Lung microvascular endothelial cell (primary cell): ENCODE data around the gene TMEM87B. TPM values are rescaled to one million over a fixed set of nuclear protein-coding genes. Genes with fewer than 3 reads are reported as not detected.
"Not testable (repeated sequence)": the region's sequence is repeated elsewhere in the genome, so short reads cannot be mapped to it uniquely, and the experiment has no call there.

ENCODE experiments used
- DNase-seq, 2 donors: peaks; one replicate each; pipeline versions ENCODE4 v3.0.0 to v3.0.0-alpha.2; 2010; ENCODE audit warnings: low read depth in 2 of 2
- total RNA-seq: library from RNA; depleted of rRNA; stranded (reverse); fragments of >200 nt; gene quantifications from 2 replicates; pipeline ENCODE4 v1.2.1, GENCODE V29; 2014

TMEM87B gene
- total RNA-seq, 1 donor from 2014 or later, result 32.3 TPM

DNA sequence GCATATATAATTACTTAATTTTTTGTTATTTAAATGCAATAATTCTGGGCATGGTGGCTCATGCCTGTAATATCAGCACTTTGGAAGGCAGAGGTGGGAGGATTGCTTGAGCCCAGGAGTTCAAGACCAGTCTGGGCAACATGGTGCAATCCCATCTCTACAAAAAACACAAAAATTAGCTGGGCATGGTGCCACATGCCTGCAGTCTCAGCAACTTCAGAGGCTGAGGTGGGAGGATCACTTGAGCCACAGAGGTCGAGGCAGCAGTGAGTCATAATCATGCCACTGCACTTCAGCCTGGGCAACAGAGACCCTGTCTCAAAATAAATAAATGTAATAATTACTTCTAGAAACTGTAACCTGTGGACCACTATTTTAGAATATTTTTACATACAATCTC, 21.5 kb upstream of the TMEM87B start:
- DNase-seq, result no peak

DNA sequence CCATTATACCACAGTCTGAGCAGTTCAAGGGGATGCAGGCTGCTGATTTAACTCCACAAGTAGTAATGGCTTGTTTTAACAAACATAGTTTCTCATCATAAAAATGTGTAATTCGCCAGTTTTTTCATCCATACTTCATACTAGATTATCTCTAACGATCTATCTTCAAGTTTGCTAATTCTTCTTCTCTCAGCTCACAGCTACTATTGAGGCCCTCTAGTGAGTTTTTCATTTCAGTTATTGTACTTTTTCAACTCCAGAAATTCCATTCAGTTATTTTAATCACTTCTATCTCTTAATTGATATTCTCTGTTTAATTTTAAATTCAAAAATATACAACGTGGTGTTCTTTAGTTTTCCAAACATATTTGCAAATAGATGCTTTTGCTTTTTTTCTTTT, 20.1 kb upstream of the TMEM87B start:
- no peak for DNase-seq

DNA sequence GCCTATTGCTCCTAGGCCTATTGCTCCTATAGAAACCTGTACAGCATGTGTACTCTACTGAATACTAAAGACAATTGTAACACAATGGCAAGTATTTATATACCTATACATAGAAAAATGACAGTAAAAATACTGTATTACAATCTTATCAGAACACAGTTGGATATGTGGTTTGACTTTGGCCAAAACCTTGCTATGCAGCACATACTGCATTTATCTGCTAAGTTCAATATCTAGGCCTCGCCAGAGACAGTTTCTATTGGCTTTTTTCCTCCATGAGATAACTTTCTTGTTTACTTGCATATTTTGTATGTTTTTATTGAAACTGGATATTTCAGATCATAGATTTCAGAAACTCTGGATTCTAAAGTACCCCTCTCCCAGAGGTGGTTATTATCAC, 19.3 kb upstream of the TMEM87B start:
- DNase-seq, result no peak

DNA sequence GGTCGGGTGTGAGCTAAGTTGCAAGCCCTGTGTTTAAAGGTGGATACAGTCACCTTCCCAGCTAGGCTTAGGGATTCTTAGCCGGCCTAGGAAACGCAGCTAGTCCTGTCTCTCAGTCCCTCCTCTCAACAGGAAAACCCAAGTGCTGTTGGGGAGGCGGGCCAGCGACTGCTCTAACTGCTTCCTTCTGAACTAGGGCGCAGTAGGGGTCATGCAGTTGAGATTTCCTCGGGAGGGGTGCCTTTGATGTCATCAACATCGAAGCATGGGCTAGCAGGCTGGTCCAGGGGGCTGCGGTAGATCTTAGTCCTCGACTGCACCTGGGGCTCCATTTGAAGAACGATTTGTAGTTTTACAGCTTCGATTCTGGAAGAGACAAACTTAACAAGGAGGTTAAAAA, 15.5 kb upstream of the TMEM87B start:
- DNase-seq, result not testable (repeated sequence)

DNA sequence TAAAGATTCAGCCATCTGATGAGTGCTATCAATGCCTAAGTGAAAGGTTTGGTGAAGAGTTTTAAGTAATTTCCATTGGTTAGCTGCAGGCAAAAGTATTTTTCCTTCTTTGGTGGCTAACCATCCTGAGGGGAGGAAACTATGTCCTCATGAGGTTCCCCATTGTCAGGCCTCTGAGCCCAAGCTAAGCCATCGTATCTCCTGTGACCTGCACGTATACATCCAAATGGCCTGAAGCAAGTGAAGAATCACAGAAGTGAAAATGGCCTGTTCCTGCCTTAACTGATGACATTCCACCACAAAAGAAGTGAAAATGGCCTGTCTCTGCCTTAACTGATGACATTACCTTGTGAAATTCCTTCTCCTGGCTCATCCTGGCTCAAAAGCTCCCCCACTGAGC, 15.0 kb upstream of the TMEM87B start:
- not testable (repeated sequence) for DNase-seq

DNA sequence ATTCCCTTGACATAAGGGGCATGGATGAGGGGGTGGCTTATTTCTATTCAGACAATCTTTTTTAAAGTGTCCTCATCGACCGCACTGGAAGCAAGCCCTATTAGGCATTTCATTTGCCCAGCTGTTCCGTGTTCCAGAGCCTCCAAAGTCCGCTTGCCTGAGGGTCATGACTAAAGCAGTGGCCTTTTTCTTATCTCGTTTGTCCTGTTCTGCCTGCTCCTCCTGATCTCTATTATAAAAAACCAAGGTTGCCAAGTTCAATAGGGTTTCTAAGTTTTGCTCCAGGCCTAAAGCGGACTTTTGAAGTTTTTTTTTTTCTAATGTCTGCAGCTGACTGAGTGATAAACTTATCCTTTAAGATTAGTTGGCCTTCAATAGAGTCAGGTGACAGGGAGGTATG, 13.6 kb upstream of the TMEM87B start:
- not testable (repeated sequence) for DNase-seq

DNA sequence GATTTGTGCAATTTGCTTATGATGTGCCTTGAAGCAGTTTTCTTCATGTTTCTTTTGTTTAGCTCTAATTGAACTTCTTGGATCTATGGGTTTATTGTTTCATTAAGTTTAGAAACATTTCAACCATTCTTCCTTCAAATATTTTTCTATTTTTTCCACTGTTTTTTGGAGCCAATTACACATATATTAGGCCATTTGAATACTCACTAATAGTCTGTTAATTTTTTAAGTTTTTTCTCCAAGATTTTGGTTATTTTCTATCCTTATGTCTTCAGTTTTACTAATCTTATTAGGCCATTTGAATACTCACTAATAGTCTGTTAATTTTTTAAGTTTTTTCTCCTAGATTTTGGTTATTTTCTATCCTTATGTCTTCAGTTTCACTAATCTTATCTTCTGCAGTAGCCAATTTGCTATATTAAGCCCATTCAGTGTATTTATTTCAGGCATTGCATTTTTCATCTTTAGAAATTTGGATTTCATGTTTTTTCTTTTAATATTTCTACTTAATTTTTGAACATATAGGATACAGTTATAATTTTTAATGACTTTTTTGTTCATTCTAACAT, 9.5 kb upstream of the TMEM87B start:
- DNase-seq, result no peak

DNA sequence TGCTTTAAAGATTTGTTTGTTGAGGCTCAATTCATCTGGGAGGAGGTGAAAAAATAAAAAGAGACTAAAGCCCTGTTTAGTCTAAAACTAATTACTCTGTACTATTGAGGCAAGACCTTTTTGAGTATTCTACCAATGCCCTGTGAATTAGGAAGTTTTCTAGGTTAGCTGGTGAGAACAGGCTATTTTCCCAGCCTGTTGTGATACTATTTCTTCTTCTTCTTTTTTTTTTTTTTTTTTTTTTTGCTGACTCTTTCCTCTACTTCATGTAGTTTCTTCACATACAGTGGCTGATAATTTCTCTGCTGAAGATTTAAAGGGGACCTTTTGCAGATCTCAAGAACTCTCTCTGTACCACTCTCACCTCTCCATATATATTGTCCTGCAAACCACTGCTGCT, 8.8 kb upstream of the TMEM87B start:
- DNase-seq, result no peak

DNA sequence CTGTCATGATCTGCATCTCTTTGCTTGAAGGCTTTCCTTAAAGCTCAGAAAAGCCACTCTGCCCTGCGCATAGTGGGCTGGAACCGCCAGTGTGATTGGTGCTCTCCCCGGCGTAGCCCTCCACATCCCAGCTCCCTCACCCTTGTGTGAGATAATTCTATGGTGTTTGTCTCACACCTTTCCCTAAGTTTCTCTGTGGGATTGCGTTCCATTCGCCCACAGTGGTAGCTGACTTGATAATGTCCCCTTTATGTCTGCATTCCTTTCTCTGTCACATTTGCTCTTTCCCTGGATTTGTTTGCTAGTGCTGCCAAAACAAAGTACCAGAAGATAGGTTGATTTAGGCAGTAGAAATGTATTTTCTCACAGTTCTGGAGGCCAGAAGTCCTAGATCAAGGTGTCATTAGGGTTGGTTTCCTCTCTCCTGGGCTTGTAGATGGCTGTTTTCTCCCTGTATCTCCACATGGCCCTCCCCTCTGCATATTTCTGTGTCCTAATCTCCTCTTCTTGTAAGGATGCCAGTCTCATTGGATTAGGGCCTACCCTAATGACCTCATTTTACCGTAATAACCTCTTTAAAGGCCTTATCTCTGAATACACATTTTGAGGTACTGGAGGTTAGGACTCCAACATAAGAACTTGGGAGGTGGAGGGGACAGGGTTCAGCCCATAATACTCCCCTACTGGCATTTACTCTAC, 7.4 kb upstream of the TMEM87B start:
- DNase-seq, result no peak

DNA sequence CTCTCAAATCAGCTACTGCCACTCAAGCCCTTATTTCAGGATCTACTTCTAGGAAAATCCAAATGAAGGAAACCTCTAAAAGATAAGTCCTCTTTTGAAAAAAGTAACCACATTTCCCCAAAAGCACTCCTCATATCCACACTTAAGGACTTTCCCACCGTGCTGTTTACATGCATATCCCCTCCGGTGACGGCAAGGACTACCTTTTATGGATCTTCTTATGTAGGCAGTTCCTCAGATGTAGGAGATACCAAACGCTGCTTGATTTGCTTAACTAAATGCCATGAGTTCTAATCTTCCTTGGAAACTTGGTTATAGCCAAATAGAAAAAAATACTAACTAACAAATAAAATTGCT, 6.9 kb upstream of the TMEM87B start:
- DNase-seq, result no peak

DNA sequence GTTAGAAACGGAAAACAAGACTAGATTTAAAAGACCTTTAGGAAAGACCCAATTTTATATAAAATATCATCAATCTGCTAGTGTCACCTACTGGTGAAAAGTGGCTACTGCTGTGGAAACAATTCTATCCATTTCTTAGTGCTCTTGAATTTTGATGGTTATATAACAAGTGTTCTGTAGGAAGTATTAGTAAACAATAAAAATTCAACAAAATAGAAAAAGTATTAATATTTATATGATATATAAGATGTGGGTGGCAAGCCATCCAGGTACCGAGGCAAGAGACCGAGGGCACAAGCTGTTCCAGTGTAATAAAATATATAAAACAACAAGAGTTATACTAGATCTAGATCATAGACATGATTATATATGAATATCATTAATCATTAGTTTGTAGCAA, 6.2 kb upstream of the TMEM87B start:
- peak; percentile 74 to 83 for DNase-seq

DNA sequence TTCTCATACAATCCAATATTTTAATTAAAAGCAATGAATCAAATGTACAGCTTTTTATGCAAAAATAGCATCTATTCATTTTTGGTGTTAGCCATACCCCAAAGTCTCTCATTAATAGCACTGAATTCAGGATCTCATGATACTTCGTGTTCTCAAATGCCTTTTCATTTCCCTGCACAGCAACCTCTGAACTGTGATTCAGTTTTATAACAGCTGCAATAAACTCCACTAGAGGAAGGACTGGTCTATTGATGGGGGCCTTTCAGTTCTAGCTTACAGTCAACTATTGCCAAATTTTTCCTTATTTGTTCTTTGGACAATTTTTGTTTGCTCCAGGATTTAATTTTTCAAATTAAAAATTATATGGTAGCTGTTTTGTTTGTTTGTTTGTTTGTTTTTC, 4.8 kb upstream of the TMEM87B start:
- DNase-seq, result no peak

DNA sequence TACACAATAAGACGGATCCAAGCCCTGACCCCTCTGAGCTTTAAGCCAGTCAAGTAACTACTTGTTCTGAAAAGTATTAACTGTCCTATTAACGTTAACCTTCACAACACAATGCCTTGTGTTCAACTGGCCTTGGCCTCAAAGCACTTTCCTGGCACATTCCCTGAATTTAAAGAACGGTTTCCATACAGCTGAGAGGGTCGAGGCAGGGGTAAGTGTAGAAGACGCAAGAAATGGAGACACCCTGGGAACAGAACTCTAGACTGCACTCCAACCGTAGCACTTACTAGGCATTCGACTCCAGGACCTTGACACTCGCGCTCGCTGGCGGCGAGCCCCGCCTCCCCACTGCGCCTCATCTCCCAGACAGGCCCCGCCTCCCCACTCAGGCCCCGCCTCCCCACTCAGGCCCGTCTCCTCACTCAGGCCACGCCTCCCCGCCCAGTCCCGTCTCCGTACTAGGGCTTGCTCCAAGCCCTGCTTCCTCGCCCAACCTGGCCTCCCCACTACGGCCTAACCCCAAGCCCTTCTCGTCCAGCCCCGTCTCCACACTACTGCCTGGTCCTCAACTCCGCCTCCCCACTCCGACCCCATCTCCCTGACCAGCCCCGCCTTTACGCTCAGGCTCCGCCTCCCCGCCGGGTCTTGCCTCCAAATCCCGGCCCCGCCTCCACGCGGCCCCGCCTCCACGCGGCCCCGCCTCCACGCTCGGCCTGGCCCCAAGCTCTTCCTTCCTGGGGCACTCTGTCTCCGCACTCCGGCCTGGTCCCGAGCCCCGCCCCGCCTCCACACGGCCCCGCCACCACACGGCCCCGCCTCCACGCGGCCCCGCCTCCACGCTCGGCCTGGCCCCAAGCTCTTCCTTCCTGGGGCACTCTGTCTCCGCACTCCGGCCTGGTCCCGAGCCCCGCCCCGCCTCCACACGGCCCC, 887 bp upstream of the TMEM87B start:
- peak; percentile 97 to 98 for DNase-seq

DNA sequence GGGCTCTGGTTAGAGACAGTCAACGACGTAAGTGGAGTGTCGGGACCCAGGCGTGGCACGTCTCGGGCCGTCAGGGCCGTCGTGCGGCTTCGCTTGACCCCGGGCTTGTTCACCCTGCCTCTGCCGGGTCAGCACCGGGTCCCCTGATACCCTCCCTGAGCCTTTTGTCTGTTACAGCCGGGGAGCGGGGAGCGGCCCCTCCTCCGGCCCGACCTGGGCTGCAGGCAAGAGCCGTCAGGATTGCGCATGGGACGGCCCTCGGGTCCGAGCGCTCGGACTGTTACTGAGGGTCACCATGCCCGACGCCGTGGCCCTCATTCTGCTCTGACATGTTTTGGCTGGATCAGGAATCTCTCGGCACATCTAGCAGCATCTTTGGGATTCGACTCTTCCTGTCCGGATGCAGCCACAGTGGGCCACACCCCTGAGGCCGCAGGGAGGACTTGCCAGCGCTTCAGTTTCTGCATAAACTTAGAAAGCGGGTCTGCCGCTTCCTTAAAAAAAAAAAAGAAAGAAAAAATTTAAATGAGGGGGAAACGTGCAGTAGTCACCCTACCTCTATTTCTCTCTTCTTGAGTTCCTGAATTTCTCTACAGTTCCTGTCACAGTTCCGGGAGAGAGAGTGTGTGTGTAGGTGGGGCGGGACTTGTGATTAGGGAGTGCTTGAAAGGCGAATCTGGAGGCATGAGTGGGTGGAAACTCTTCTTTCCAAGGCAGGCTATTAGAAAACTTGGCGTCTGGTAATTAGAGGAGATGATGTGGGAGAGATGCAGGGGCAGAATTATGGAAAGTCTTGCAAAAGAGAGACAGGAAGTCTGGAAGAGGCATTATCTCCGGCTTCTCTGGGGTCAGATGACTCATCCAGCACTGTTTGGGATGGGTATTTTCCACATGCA, 909 bp downstream of the TMEM87B start:
- peak; percentile 66 to 79 for DNase-seq

DNA sequence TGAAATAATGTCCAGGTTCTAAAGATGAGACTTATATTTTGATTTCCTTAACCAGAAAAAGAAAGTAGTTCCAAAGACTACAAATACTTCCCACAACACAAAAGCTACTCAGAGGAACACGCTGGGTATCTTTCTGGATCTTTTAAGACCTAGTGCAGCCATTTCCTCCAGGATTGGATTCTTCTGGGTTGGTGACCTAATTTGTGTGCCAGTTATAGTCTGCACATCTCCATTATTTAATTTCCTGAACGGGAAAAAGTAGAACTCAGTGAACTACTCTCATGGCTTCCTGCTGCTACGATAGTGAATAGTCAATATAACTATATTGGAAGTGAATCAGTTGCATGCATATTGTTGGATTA, 1.5 kb downstream of the TMEM87B start:
- no peak for DNase-seq

DNA sequence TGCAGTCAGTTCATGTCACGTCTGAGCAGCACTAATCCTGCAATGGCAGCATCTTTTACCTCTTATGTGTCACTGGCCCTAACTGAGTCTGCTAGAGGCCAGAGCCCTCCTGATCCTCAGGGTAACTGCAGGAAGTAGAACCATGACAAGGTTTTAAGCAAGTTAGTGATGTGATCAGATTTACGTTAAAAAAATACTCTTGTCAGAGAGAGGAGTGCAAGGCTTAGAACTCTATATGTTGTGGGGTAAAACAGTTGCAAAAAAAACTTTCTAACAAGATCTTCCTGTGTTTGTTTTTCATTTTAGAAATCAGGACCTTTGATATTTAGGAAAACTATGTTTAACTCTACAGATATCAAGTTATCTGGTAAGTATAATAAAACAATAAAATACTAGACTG, 4.6 kb downstream of the TMEM87B start:
- DNase-seq, result no peak

DNA sequence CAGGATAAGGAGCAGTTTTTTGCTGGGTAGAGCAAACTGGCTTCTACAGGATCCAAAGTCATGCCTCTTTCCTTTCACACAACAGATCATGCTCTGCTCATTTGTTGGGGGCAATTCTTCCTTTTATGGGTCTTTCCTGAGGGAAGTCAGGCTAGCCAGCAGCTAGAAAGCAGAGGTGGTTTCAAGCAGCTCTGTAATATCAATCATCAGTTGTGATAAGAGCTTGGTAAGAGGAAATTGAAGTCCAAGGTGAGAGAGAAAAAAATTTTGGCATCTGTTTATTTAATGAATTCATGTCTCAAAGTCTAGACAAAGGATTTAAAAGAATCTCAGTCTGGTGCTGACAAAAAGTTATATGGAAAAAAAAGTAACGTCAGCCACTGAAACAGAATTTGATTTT, 6.2 kb downstream of the TMEM87B start:
- peak; percentile 35 to 45 for DNase-seq

DNA sequence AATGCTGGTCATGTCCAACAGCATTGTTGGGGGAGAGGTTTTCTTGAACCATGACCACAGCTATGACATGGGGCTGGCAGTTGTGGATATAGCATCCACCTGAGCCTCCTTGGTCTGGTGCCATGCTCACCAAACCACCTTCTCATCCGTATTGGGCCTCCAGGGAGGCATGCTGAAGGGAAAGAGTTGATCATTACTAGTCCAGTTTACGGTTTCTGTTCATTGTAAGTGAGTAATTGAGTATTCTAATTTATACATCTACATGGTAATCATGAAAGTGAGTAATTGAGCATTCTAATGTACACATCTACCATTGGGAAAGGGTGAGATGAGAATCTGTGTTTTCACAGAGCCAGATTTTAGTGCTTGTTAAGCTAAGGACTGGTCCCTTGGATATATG, 6.8 kb downstream of the TMEM87B start:
- DNase-seq, result no peak

DNA sequence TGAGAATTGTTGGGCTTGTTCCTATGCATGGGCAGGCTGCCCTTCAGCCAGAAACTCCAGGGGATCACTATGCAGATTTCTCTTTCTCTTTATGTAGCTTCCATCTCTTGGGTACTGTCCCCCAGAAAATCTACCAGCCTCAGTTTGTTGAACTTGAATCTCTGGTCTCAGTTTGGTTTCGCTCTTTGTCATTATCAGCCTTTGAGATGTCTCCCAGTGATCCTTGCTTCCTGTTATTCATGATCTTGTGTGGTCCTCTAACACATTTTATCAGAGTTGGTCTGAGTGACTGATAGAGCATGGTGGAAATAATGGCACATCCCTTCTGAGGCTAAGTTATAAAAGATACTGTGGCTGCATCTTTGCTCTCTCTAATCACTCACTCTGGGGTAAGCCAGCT, 7.8 kb downstream of the TMEM87B start:
- DNase-seq, result no peak

DNA sequence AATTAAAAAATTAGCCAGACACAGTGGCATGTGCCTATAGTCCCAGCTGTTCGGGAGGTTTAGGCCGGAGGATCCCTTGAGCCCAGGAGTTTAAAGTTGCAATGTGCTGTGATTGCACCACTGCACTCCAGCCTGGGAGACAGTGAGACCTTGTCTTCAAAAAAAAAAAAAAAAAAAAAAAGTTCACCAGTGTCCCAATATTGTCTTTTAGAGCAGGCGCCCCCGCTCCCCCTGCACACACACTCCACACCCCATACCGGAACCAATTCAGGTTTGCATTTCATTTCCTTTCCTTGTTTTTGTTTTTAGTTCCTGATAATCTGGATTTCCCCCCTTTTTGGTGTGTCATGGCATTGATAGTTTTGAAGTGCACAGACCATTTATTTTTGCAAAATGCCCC, 10.4 kb downstream of the TMEM87B start:
- no peak for DNase-seq

DNA sequence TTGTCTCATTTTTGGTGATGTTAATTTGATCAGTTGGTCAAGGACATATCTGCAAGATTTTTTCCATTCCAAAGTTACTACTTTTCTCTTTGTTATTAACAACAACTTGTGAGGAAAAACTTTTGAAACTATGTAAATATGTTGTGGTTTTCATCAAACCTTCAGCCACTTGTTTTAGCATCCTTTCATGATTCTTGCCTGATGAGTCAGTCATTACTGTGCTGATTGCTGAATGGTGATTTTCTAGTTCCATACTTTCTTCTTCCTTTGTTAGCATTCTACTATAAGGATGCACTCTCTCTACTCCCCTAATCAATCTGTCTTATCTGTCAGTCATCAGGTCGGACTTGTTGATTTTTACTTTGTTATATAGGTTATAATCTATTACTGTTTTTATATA, 10.9 kb downstream of the TMEM87B start:
- peak in 1 of 2 donors; percentile 56 for DNase-seq

DNA sequence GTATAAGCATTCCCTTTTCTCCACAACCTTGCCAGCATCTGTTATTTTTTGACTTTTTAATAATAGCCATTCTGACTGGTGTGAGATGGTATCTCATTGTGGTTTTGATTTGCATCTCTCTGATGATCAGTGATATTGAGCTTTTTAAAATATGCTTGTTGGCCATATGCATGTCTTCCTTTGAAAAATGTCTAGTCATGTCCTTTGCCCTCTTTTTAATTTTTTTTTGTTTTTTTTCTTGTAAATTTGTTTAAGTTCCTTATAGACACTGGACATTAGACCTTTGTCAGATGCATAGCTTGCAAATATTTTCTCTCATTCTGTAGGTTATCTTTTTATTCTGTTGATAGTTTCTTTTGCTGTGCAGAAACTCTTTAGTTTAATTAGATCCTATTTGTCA, 14.7 kb downstream of the TMEM87B start:
- DNase-seq, result not testable (repeated sequence)
